Astrocyte of the cerebellum (primary cell): ENCODE data around the gene CDH4.
"Not testable (repeated sequence)": the region's sequence is repeated elsewhere in the genome, so short reads cannot be mapped to it uniquely, and the experiment has no call there.

Experiments
- DNase-seq: peaks from one replicate; pipeline ENCODE4 v3.0.0-alpha.2; 2011; ENCODE audit warnings: low read depth
- H3K4me3 ChIP-seq: 2 replicates; pipeline ENCODE4 v1.5.1; 2011; ENCODE audit warnings: mild to moderate bottlenecking, low read depth, low read length, moderate library complexity
- CTCF ChIP-seq: IDR thresholded peaks from 2 replicates; pipeline ENCODE4 v1.5.1; 2012; ENCODE audit warnings: low read length, low read depth, moderate library complexity, mild to moderate bottlenecking; ENCODE audit errors: missing control alignments
- in situ Hi-C: cut with HindIII; loops from 2 replicates; pipeline ENCODE4 v1.10.0; 2017; ENCODE audit warnings: low sequenced_read_pairs

The CDH4 gene

GRCh38 chr20:61450549-61450948 lies 198.5 kb downstream of the CDH4 start:
- DNase-seq, result no peak
- no peak overlapping the region for H3K4me3 ChIP-seq
- TF ChIP-seq CTCF, result no peak
- in situ Hi-C loops, result no loop called here

- no peak overlapping the region for H3K4me3 ChIP-seq
- TF ChIP-seq CTCF, result no peak
- no peak for DNase-seq
- in situ Hi-C loops, result no loop called here
These were observed 198.9 kb downstream of the CDH4 start for GRCh38 chr20:61451009-61451408.

- in situ Hi-C loops, result no loop called here
- H3K4me3 ChIP-seq, result no peak overlapping the region
- DNase-seq, result no peak
- no peak for TF ChIP-seq CTCF
These were observed 199.9 kb downstream of the CDH4 start for GRCh38 chr20:61451953-61452352.

- H3K4me3 ChIP-seq, result no peak overlapping the region
- DNase-seq, result no peak
- no peak for TF ChIP-seq CTCF
- in situ Hi-C loops, result no loop called here
These were observed 201.2 kb downstream of the CDH4 start for GRCh38 chr20:61453219-61453618.

GRCh38 chr20:61453623-61454022 lies 201.6 kb downstream of the CDH4 start:
- H3K4me3 ChIP-seq, in situ Hi-C loops, DNase-seq: not testable (repeated sequence)

GRCh38 chr20:61454053-61454452 lies 202.0 kb downstream of the CDH4 start:
- H3K4me3 ChIP-seq, result no peak overlapping the region
- no peak for DNase-seq
- in situ Hi-C loops, result no loop called here
- no peak for TF ChIP-seq CTCF

DNA sequence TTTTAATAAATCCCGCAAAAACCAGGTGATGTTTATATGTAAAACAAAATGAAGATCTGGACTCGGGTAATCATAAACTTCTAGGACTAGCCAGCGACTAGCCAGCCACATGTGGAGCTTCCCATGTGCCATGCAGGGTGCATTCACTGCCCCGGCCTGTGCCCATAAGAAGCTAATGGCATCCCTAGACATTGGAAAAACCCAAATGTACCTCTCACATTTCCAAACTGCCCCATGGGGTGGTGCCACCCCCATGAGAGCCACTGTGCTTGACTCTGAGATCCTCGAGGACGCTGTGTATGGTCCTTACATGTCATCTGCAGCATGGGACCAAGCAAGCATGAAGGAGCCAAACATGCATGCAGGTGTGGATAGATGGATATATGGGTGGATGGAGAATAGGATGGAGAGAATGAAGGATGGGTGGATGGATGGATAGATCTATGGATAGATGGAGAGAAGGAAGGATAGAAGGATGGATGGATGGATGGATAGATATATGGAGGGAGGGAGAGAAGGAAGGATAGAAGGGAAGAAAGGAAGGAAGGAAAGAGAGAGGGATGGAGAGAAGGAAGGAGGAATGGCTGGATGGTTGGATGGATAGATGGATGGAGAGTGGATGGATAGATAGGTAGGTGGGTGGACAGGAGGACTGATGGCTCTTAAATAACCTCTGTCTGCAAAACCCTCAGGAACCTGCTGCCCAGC lies 203.6 kb downstream of the CDH4 start:
- DNase-seq, result no peak
- no peak for TF ChIP-seq CTCF
- H3K4me3 ChIP-seq, result no peak overlapping the region
- in situ Hi-C loops, result no loop called here
